Measurements from ENCODE around the gene PMEPA1. TPM values are rescaled to one million over a fixed set of nuclear protein-coding genes. Genes with fewer than 3 reads are reported as not detected.

PMEPA1 gene
- total RNA-seq, 1 donor from 2014 or later, result 151 TPM

DNA sequence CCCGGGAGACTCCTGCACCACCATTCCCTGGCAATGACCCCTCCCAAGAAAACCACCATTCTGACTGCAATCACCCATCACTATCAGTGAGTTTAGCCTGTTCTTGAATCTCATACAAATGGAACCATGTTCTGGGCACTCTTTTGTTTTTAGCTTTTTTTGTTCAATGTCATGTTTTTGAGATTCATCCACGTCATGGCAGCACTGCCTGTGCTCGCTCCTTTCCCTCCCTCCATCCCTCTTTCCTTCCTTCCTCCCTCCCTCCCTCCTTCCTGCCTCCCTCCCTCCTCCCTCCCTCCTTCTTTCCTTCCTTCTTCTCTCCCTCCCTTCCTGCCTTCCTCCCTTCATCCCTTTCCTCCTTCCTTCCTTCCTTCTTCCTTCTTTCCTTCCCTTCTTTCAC is 44.4 kb upstream of the PMEPA1 start:
- Mint-ChIP-seq H3K27me3 (ENCODE audit: low read depth) (no peaks in the 10 kb centered on the region), H3K4me3 (ENCODE audit: unreplicated experiment) (no peak overlapping the region), H3K27ac (ENCODE audit: unreplicated experiment) (no peak overlapping the region), H3K36me3 (ENCODE audit: low read depth) (peaks cover 1% of the 10 kb centered on the region), H3K4me1 (ENCODE audit: low read depth) (peaks cover 26% of the 10 kb centered on the region), H3K9me3 (ENCODE audit: low read depth) (peaks cover 7% of the 10 kb centered on the region)
- TF ChIP-seq, protein P1, sequence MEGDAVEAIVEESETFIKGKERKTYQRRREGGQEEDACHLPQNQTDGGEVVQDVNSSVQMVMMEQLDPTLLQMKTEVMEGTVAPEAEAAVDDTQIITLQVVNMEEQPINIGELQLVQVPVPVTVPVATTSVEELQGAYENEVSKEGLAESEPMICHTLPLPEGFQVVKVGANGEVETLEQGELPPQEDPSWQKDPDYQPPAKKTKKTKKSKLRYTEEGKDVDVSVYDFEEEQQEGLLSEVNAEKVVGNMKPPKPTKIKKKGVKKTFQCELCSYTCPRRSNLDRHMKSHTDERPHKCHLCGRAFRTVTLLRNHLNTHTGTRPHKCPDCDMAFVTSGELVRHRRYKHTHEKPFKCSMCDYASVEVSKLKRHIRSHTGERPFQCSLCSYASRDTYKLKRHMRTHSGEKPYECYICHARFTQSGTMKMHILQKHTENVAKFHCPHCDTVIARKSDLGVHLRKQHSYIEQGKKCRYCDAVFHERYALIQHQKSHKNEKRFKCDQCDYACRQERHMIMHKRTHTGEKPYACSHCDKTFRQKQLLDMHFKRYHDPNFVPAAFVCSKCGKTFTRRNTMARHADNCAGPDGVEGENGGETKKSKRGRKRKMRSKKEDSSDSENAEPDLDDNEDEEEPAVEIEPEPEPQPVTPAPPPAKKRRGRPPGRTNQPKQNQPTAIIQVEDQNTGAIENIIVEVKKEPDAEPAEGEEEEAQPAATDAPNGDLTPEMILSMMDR (IDR thresholded peaks at IDR 0.05), result no peak
- DNase-seq (ENCODE audit: low spot score), result no peak

DNA sequence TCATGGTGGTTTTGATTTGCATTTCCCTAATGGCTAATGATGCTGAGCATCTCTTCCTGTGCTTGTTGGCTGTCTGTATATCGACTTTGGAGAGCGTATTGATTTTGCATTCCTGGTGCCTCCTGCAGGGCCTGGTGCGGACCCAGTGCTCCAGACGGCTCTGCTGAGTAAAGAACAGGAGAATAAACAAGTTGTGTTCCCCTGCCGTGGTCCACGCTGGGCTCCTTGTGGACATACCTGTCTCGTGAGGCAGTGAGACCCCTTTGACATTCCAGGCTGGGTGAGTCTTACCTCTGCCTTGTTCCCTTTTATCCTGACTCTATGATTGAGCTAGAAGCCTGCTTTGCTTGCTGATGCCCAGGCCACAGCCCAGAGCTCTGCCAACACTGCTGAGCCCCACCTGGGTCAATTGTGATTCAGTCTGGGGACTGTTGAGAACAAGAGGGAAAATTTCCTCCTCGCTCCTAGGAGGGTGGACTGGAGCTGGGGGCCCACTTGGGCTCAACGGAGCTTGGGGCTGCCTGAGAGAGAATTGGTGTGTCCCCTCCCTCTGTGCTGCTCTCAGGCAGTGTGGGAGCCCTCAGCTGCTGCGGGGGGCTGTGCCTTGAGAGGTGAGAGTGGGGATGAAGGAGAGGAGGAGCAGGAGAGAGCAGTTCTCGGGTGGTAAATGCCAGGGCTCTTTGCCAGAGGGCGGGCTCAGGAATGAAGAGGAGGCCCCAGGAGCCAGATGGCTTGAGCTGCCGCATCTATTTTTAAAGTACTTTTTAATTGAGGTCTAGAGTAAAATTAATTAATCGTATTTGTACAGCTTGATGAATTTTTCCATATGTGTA is 43.7 kb upstream of the PMEPA1 start:
- Mint-ChIP-seq H3K4me1 (ENCODE audit: low read depth) (peaks cover 32% of the 10 kb centered on the region), H3K36me3 (ENCODE audit: low read depth) (peaks cover 1% of the 10 kb centered on the region), H3K9me3 (ENCODE audit: low read depth) (peaks cover 7% of the 10 kb centered on the region), H3K4me3 (ENCODE audit: unreplicated experiment) (no peak overlapping the region), H3K27me3 (ENCODE audit: low read depth) (no peaks in the 10 kb centered on the region), H3K27ac (ENCODE audit: unreplicated experiment) (no peak overlapping the region)
- TF ChIP-seq, protein P1 (IDR thresholded peaks at IDR 0.05), result no peak
- no peak for DNase-seq (ENCODE audit: low spot score)

DNA sequence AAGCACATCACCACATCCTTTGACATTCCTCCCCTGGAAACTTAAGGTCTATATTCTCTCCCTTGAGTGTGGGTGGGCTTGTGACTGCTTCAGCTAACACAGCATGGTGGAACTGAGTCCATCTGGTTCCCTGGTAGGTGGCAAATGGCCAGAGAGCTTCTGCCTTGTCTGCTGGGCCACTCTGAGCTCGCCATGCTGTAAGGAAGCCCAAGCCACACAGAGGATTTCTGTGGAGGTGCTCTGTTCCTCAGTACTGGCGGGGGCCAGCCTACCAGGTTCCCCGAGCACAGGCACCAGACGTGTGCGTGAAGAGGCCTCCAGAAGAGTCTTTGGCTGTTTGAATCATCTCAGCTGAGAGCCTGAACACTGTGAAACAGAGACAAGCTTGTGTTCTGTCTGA is 41.6 kb upstream of the PMEPA1 start:
- no peak for DNase-seq (ENCODE audit: low spot score)
- peaks cover 1% of the 10 kb centered on the region for H3K36me3 Mint-ChIP-seq (ENCODE audit: low read depth)
- no peak overlapping the region for H3K27ac Mint-ChIP-seq (ENCODE audit: unreplicated experiment)
- no peak overlapping the region for H3K4me3 Mint-ChIP-seq (ENCODE audit: unreplicated experiment)
- TF ChIP-seq, protein P1 (IDR thresholded peaks at IDR 0.05), result no peak
- H3K4me1 Mint-ChIP-seq (ENCODE audit: low read depth), result peaks cover 53% of the 10 kb centered on the region
- no peaks in the 10 kb centered on the region for H3K27me3 Mint-ChIP-seq (ENCODE audit: low read depth)
- peaks cover 2% of the 10 kb centered on the region for H3K9me3 Mint-ChIP-seq (ENCODE audit: low read depth)

DNA sequence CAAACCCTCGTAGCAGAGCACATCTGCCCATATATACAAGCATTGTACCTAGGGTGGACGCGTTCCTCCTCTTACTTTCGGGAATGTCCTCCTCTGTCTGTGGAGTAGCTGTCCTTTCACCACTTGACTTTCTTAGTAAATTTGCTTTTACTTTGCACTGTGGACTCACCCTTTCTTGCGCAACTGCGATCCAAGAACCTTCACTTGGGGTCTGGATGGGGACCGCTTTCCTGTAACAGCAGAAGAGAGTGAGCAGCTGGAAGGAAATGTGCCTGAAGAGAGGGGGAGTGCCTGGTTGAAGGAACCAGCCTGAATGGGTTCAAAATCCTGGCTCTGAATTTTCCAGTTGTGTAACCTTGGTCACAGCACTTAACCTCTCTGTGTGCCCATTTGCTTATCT is 40.1 kb upstream of the PMEPA1 start:
- H3K27me3 Mint-ChIP-seq (ENCODE audit: low read depth), result no peaks in the 10 kb centered on the region
- TF ChIP-seq, protein P1 (IDR thresholded peaks at IDR 0.05), result no peak
- H3K36me3 Mint-ChIP-seq (ENCODE audit: low read depth), result peaks cover 1% of the 10 kb centered on the region

DNA sequence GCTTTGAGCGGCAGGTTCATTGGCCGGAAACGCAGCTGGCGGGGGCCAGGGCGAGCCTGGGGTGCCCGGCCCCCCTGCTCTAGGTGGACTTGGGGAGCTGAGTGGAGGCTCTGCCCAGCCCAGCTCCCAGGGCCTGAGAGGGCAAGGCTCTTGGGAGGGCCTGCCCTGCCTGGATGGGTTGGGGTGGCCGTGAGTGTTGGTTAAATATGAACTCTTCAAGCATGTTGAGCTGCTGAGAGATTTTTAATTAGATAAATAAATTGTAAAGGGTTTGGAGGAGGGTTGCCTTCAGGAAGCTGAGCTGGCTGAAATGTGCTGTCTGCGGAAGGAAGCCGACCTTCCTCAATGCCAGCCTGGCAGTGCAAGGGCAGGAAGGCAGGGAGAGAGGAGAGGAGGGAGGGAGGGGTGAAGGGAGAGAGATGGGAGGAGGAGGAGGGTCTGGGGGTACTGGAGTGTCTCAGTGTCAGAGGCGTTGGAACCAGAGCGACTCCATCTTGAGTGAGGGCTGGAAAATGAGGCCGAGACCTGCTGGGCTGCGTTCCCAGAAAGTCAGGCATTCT is 39.4 kb upstream of the PMEPA1 start:
- Mint-ChIP-seq H3K4me1 (ENCODE audit: low read depth) (peaks cover 52% of the 10 kb centered on the region), H3K36me3 (ENCODE audit: low read depth) (no peaks in the 10 kb centered on the region), H3K4me3 (ENCODE audit: unreplicated experiment) (peak overlapping the region; percentile 67), H3K9me3 (ENCODE audit: low read depth) (peaks cover 2% of the 10 kb centered on the region), H3K27ac (ENCODE audit: unreplicated experiment) (peak overlapping the region; percentile 100), H3K27me3 (ENCODE audit: low read depth) (no peaks in the 10 kb centered on the region)
- TF ChIP-seq, protein P1 (IDR thresholded peaks at IDR 0.05), result no peak
- no peak for DNase-seq (ENCODE audit: low spot score)

More for the DNA sequence above, 40.1 kb upstream of the PMEPA1 start:
- H3K4me3 Mint-ChIP-seq (ENCODE audit: unreplicated experiment), result no peak overlapping the region
- no peak for DNase-seq (ENCODE audit: low spot score)
- peaks cover 2% of the 10 kb centered on the region for H3K9me3 Mint-ChIP-seq (ENCODE audit: low read depth)
- H3K27ac Mint-ChIP-seq (ENCODE audit: unreplicated experiment), result no peak overlapping the region
- H3K4me1 Mint-ChIP-seq (ENCODE audit: low read depth), result peaks cover 55% of the 10 kb centered on the region
